ENCODE measurements around the gene ROBO1. TPM values are rescaled to one million over a fixed set of nuclear protein-coding genes. Genes with fewer than 3 reads are reported as not detected.

The ROBO1 gene
- total and polyA plus RNA-seq, 2 of the 13 experiments (the other 11 are each of a cell fraction or from before 2014, with no cell fraction given) = 52.2 to 71.0 TPM

- H3K4me3 ChIP-seq (replicated peaks in 1 of 3; ENCODE audit: insufficient read depth in 1 of 3, low read depth in 2 of 3, low read length in 3 of 3) = no peak overlapping the region
- intact Hi-C loops (cut with micrococcal nuclease; ENCODE audit: unreplicated experiment) = no loop called here
- in situ Hi-C loops (cut with HindIII; ENCODE audit: extremely low pct_ligation_motif_present, low pct_unique_long_range_greater_than_20kb) = no loop called here
- H2AFZ ChIP-seq (ENCODE audit: low read length) = no peak overlapping the region
- TF ChIP-seq ZNF639 (CRISPR knock-in tag; conservative IDR thresholded peaks at IDR 0.05) (no peak), IRX3 (CRISPR knock-in tag; IDR thresholded peaks at IDR 0.05; ENCODE audit: borderline replicate concordance, low read depth) (no peak), SP4 (CRISPR knock-in tag; IDR thresholded peaks at IDR 0.05) (no peak), KLF16 (CRISPR knock-in tag; IDR thresholded peaks at IDR 0.05) (no peak), YY1 (IDR thresholded peaks at IDR 0.05; ENCODE audit: insufficient read depth, insufficient replicate concordance, low read depth, low read length) (no peak), ZNF20 (CRISPR knock-in tag; IDR thresholded peaks at IDR 0.05) (no peak), NFE2L1 (CRISPR knock-in tag; IDR thresholded peaks at IDR 0.05; ENCODE audit: borderline replicate concordance) (no peak), ELF4 (CRISPR knock-in tag; IDR thresholded peaks at IDR 0.05; ENCODE audit: borderline replicate concordance) (no peak), POLR2A (IDR thresholded peaks at IDR 0.05; ENCODE audit: insufficient read depth in 1 of 2, low read depth in 2 of 2, low read length in 2 of 2) (no peak), ZNF7 (CRISPR knock-in tag; IDR thresholded peaks at IDR 0.05) (no peak), PAF1 (CRISPR knock-in tag; IDR thresholded peaks at IDR 0.05) (no peak), ZNF850 (CRISPR knock-in tag; conservative IDR thresholded peaks at IDR 0.05) (no peak), TGIF2 (CRISPR knock-in tag; IDR thresholded peaks at IDR 0.05) (no peak), JDP2 (CRISPR knock-in tag; IDR thresholded peaks at IDR 0.05; ENCODE audit: borderline replicate concordance) (no peak)
- H3K27me3 ChIP-seq (ENCODE audit: control insufficient read depth in 1 of 2, insufficient read depth in 2 of 2, low read length in 2 of 2) = no peaks in the 10 kb centered on the region
- FAIRE-seq = no peak
- ChIA-PET POLR2A (no interaction called here), CTCF (ENCODE audit: low intra/inter-chr PET ratio, low total read pairs) (no interaction called here)
- peaks cover 4 to 28% of the 10 kb centered on the region in 2 experiments; a peak in 4 of 5 replicates for H3K36me3 ChIP-seq (replicated peaks in 1 of 2; ENCODE audit: control insufficient read depth in 1 of 2, insufficient read depth in 2 of 2, low read length in 2 of 2)
- no peaks in the 10 kb centered on the region for H3K9me3 ChIP-seq (ENCODE audit: low read length)
- H3K4me2 ChIP-seq (ENCODE audit: low read depth, low read length) = no peak overlapping the region
- no peak overlapping the region for H3K27ac ChIP-seq (ENCODE audit: extremely low read length, insufficient read depth, low read length)
- DNase-seq (ENCODE audit: low spot score) = no peak
- ATAC-seq = no peak
- no peak overlapping the region for H3K9ac ChIP-seq (ENCODE audit: insufficient read depth, low read depth, low read length)
- no TSS peak for BruUV-seq (replicated peaks)
- H3K79me2 ChIP-seq (ENCODE audit: insufficient read depth, low read length) = no peaks in the 10 kb centered on the region
- no peaks in the 10 kb centered on the region for H4K20me1 ChIP-seq (ENCODE audit: insufficient read depth, low read length)
- no peaks in the 10 kb centered on the region for H3K4me1 ChIP-seq (ENCODE audit: insufficient read depth, low read length)
These were observed 1054.9 kb downstream of the ROBO1 start for GRCh38 chr3:78712941-78713340.
